Smooth muscle cell (in vitro differentiated cells): ENCODE data around the gene SBNO2. TPM values are rescaled to one million over a fixed set of nuclear protein-coding genes. Genes with fewer than 3 reads are reported as not detected.

Source experiments
- DNase-seq: peaks from one replicate; lab custom pipeline; 2025; ENCODE audit not compliant: unreplicated experiment; lab: John Stamatoyannopoulos, UW
- H2AFZ ChIP-seq: fragments of 200-600 bp; sonication (generic); 2 replicates; pipeline ENCODE4 v1.6.0; 2016; ENCODE audit warnings: antibody characterized with exemption, low read depth, mild to moderate bottlenecking
- H3F3A ChIP-seq: fragments of 200-600 bp; sonication (generic); 2 replicates; pipeline ENCODE4 v1.6.0; 2017; ENCODE audit warnings: antibody characterized with exemption, low read depth
- H3K27ac ChIP-seq: fragments of 200-600 bp; sonication (generic); 2 replicates; pipeline ENCODE4 v1.5.1; 2016; ENCODE audit warnings: low read depth, mild to moderate bottlenecking
- H3K27me3 ChIP-seq: fragments of 200-600 bp; sonication (generic); 2 replicates; pipeline ENCODE4 v1.6.1; 2016; ENCODE audit warnings: low read depth, mild to moderate bottlenecking
- H3K36me3 ChIP-seq: fragments of 200-600 bp; sonication (generic); 2 replicates; pipeline ENCODE4 v1.5.1; 2016; ENCODE audit warnings: low read depth
- H3K4me1 ChIP-seq: fragments of 200-600 bp; sonication (generic); 2 replicates; pipeline ENCODE4 v1.5.1; 2016; ENCODE audit warnings: low read depth
- H3K4me2 ChIP-seq: fragments of 200-600 bp; sonication (generic); 2 replicates; pipeline ENCODE4 v1.6.0; 2016; ENCODE audit warnings: mild to moderate bottlenecking
- H3K4me3 ChIP-seq: fragments of 200-600 bp; sonication (generic); 2 replicates; pipeline ENCODE4 v1.5.1; 2016; ENCODE audit warnings: mild to moderate bottlenecking
- H3K79me2 ChIP-seq: fragments of 200-600 bp; sonication (generic); 2 replicates; pipeline ENCODE4 v1.6.0; 2016; ENCODE audit warnings: low read depth, mild to moderate bottlenecking
- H3K9ac ChIP-seq: fragments of 200-600 bp; sonication (generic); 2 replicates; pipeline ENCODE4 v1.6.0; 2016; ENCODE audit warnings: low read depth
- H3K9me3 ChIP-seq: fragments of 200-600 bp; sonication (generic); replicated peaks from 2 replicates; pipeline ENCODE4 v1.5.1; 2016; ENCODE audit warnings: low read depth
- H4K20me1 ChIP-seq: fragments of 200-600 bp; sonication (generic); 2 replicates; pipeline ENCODE4 v1.6.0; 2016; ENCODE audit warnings: low read depth
- CTCF ChIP-seq: fragments of 200-600 bp; sonication (generic); IDR thresholded peaks from 2 replicates; pipeline ENCODE4 v1.5.1; 2017; ENCODE audit warnings: borderline replicate concordance, mild to moderate bottlenecking, antibody characterized with exemption; ENCODE audit not compliant: insufficient read depth, poor library complexity, severe bottlenecking
- WGBS: methylation state at CpG from one replicate; pipeline ENCODE4 v1.1.7; 2016; ENCODE audit warnings: low lambda C conversion rate; 5-methylcytosine and 5-hydroxymethylcytosine counted together
- polyA plus RNA-seq: library from polyadenylated mRNA; unstranded; fragments of >200 nt; fragmentation: Nextera tagmentation; extraction: Ambion mirVana; gene quantifications from 2 replicates; pipeline ENCODE4 v1.2.1, GENCODE V29; 2016
- total RNA-seq: library from RNA; depleted of rRNA; stranded (reverse); fragments of >200 nt; gene quantifications from 2 replicates; pipeline ENCODE4 v1.2.3, GENCODE V29; 2014

Gene SBNO2
- total and polyA plus RNA-seq, 2 experiments from 2014 or later: 16.4 to 17.6 TPM

GRCh38 chr19:1089891-1090290, 84.2 kb downstream of the SBNO2 start:
- 96% methylated on average over 22 of the region's 22 CpGs for WGBS
- Histone ChIP-seq H3K79me2 (peaks cover 28% of the 10 kb centered on the region), H4K20me1 (peaks cover 29% of the 10 kb centered on the region), H3K27me3 (no peaks in the 10 kb centered on the region), H3K9ac (no peak overlapping the region), H3K36me3 (no peaks in the 10 kb centered on the region), H3K4me1 (peaks cover 7% of the 10 kb centered on the region), H3K27ac (no peak overlapping the region), H3K9me3 (no peaks in the 10 kb centered on the region), H3F3A (no peaks in the 10 kb centered on the region), H3K4me2 (no peak overlapping the region), H2AFZ (no peak overlapping the region), H3K4me3 (no peak overlapping the region)
- no peak for TF ChIP-seq CTCF
- no peak for DNase-seq

- WGBS: 98% methylated on average over 32 of the region's 32 CpGs
- no peak overlapping the region for H3K27ac ChIP-seq
- DNase-seq: no peak
- no peak overlapping the region for H2AFZ ChIP-seq
- H3K4me3 ChIP-seq: no peak overlapping the region
- H3K4me1 ChIP-seq: peaks cover 5% of the 10 kb centered on the region
- no peaks in the 10 kb centered on the region for H3F3A ChIP-seq
- H3K79me2 ChIP-seq: peaks cover 22% of the 10 kb centered on the region
- H3K9ac ChIP-seq: no peak overlapping the region
- H3K36me3 ChIP-seq: no peaks in the 10 kb centered on the region
- H3K9me3 ChIP-seq: no peaks in the 10 kb centered on the region
- no peak for TF ChIP-seq CTCF
- H4K20me1 ChIP-seq: peaks cover 23% of the 10 kb centered on the region
- no peaks in the 10 kb centered on the region for H3K27me3 ChIP-seq
- no peak overlapping the region for H3K4me2 ChIP-seq
Observed at GRCh38 chr19:1089126-1089771, 84.8 kb downstream of the SBNO2 start.

DNA sequence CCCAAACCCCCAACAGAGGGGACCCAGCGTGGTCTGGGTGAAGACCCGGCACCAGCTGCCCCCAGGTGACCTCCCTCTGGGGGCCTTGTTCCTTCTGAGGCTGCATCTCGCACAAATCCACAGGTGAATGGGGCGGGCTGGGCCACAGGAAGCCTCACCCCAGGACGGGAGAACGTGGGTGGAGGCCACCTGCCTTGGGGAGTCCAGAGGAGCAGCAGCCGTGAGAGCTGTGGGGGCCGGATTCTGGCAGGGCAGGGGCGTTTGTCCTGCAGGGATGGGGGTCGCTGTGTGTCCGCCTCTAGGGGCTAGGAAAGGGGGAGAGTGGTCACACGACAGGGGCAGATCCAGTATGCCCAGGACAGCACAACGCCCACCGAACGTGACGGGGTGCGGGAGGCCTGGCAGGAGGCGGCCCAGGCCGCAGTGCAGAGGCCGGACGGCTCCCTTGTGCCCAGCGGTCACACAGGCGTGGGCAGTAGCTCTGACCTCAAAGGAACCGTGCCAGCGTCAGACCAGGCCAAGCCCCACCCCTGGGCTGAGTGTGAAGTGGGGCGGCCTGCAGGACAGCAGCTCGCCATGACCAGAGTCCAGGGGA, 85.6 kb downstream of the SBNO2 start:
- Histone ChIP-seq H3K9ac (no peak overlapping the region), H4K20me1 (peaks cover 16% of the 10 kb centered on the region), H3K9me3 (no peaks in the 10 kb centered on the region), H3K36me3 (no peaks in the 10 kb centered on the region), H2AFZ (no peak overlapping the region), H3K79me2 (peaks cover 15% of the 10 kb centered on the region), H3F3A (no peaks in the 10 kb centered on the region), H3K27me3 (no peaks in the 10 kb centered on the region), H3K4me2 (no peak overlapping the region), H3K4me1 (no peaks in the 10 kb centered on the region), H3K4me3 (no peak overlapping the region), H3K27ac (no peak overlapping the region)
- DNase-seq: no peak
- 97% methylated on average over 26 of the region's 27 CpGs for WGBS
- no peak for TF ChIP-seq CTCF
